ENCODE results near the gene TIMM22.

DNA sequence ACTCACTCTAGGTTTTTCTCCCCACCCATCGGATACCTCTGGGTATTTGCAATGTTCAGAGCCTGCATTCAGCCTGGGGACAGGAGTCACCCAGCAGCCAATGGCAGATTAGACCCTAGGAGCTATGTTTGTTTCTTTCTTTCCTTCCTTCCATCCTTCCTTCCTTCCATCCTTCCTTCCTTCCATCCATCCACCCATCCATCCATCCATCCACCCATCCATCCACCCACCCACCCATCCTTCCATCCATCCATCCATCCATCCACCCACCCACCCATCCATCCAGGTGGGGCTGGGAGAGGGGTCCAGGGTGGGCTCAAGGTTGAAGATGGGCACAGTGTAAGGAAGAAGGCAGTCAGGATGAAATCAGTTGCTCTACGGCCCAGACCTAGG, 39.9 kb downstream of the TIMM22 start:
- no peak for TF ChIP-seq CTCF (IDR thresholded peaks at IDR 0.05; ENCODE audit: low read length)
- TF ChIP-seq EZH2phosphoT487 (IDR thresholded peaks at IDR 0.05; ENCODE audit: low read length): no peak
- no peak for TF ChIP-seq EZH2 (optimal IDR thresholded peaks at IDR 0.05; ENCODE audit: low read depth, low read length)

All from MM.1S (cell line).